OCI-LY3 (cell line): Measurements from ENCODE around the gene TMEM252.

ENCODE experiments used
- H2AFZ ChIP-seq: fragments of 200-600, 300-600 bp; shearing (Covaris generic); 2 replicates; pipeline ENCODE4 v1.6.0; 2014; ENCODE audit warnings: antibody characterized with exemption, low read depth, low read length
- H3K27ac ChIP-seq: fragments of 200-600, 300-600 bp; sonication (generic); 2 replicates; pipeline ENCODE4 v1.5.1; 2014; ENCODE audit warnings: mild to moderate bottlenecking, low read length, moderate library complexity, mixed read lengths
- H3K27me3 ChIP-seq: fragments of 200-600, 300-600 bp; sonication (generic); 2 replicates; pipeline ENCODE4 v1.6.1; 2014; ENCODE audit warnings: low read depth, low read length, mixed read lengths
- H3K36me3 ChIP-seq: fragments of 200-600, 300-600 bp; sonication (generic); replicated peaks from 2 replicates; pipeline ENCODE3; 2014; ENCODE audit warnings: low read depth, low read length, mixed read lengths
- H3K4me1 ChIP-seq: fragments of 300-600, 200-600 bp; sonication (generic); 2 replicates; pipeline ENCODE4 v1.6.1; 2014; ENCODE audit warnings: low read length, mixed read lengths
- H3K4me2 ChIP-seq: fragments of 200-600, 300-600 bp; sonication (generic); 2 replicates; pipeline ENCODE4 v1.6.1; 2014; ENCODE audit warnings: low read length, mixed read lengths
- H3K4me3 ChIP-seq: fragments of 300-600, 200-600 bp; sonication (generic); 2 replicates; pipeline ENCODE4 v1.5.1; 2014; ENCODE audit warnings: antibody characterized with exemption, mild to moderate bottlenecking, low read length, moderate library complexity
- H3K79me2 ChIP-seq: fragments of 300-600, 200-600 bp; shearing (Covaris generic); 2 replicates; pipeline ENCODE4 v1.6.1; 2014; ENCODE audit warnings: mild to moderate bottlenecking, low read length, mixed read lengths
- H3K9ac ChIP-seq: fragments of 300-600, 200-600 bp; shearing (Covaris generic); 2 replicates; pipeline ENCODE4 v1.6.0; 2014; ENCODE audit warnings: mild to moderate bottlenecking, low read length, moderate library complexity
- H3K9me3 ChIP-seq: fragments of 200-600, 300-600 bp; shearing (Covaris generic); 2 replicates; pipeline ENCODE4 v1.6.1; 2014; ENCODE audit warnings: low read length, mixed read lengths; ENCODE audit not compliant: insufficient read depth
- H4K20me1 ChIP-seq: fragments of 200-600, 300-600 bp; sonication (generic); 2 replicates; pipeline ENCODE4 v1.6.1; 2016; ENCODE audit warnings: low read length, mixed read lengths; ENCODE audit not compliant: insufficient read depth
- EZH2phosphoT487 ChIP-seq: fragments of 200-600 bp; shearing (Covaris generic); IDR thresholded peaks from 2 replicates; pipeline ENCODE4 v1.6.1; 2018; ENCODE audit warnings: antibody characterized with exemption, mixed run types, low read depth
- TF ChIP-seq, protein P1 (sequence below): fragments of 200-600, 300-600 bp; sonication (generic); IDR thresholded peaks from 2 replicates; pipeline ENCODE4 v1.5.1; 2014; ENCODE audit warnings: antibody characterized with exemption, low read length, low read depth

TMEM252 gene

DNA sequence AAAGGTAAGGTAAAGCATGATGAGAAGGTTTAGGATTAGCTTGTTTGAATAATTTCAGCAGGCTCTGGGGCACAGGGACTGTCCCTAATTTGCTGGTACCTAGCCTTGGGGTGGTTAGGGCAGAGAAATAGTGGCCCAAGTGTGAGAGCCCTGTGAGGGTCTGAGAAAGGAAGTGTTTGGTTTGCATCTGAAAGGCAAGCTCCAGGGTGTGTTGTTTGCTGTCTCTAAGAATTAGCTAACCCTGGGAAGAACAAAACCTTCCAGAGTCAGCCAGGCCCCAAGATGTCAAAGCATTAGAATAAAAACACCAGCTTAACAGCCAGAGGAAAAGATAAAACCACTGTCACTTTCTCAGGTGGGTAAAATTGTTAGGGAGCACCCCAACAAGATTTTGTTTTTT is 31.0 kb downstream of the TMEM252 start:
- TF ChIP-seq, protein P1, sequence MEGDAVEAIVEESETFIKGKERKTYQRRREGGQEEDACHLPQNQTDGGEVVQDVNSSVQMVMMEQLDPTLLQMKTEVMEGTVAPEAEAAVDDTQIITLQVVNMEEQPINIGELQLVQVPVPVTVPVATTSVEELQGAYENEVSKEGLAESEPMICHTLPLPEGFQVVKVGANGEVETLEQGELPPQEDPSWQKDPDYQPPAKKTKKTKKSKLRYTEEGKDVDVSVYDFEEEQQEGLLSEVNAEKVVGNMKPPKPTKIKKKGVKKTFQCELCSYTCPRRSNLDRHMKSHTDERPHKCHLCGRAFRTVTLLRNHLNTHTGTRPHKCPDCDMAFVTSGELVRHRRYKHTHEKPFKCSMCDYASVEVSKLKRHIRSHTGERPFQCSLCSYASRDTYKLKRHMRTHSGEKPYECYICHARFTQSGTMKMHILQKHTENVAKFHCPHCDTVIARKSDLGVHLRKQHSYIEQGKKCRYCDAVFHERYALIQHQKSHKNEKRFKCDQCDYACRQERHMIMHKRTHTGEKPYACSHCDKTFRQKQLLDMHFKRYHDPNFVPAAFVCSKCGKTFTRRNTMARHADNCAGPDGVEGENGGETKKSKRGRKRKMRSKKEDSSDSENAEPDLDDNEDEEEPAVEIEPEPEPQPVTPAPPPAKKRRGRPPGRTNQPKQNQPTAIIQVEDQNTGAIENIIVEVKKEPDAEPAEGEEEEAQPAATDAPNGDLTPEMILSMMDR: no peak
- TF ChIP-seq EZH2phosphoT487: no peak
- Histone ChIP-seq H3K4me1 (peaks cover 36% of the 10 kb centered on the region), H2AFZ (no peak overlapping the region), H3K9me3 (no peaks in the 10 kb centered on the region), H3K36me3 (no peaks in the 10 kb centered on the region), H4K20me1 (no peaks in the 10 kb centered on the region), H3K27me3 (no peaks in the 10 kb centered on the region), H3K9ac (no peak overlapping the region), H3K4me3 (no peak overlapping the region), H3K27ac (no peak overlapping the region), H3K4me2 (no peak overlapping the region), H3K79me2 (no peaks in the 10 kb centered on the region)

DNA sequence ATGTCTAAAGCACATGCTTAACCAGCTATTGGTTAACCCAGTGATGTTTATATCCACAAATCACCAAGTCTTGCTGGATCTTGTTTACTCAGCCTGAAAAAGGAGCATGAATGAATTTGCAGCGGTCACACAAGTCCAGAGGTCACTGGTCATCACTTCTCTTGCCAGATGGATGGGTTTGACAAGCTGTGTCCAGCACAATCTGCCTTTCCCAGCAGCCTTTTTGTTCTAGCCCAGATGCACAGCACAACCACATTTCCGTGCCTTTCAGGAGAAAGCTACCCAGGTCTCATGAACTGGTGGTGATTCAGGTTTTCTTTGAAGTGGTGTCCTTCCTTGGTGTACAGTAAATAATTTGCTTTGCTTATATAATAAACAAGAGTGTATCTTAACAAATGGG is 32.1 kb downstream of the TMEM252 start:
- Histone ChIP-seq H3K79me2 (no peaks in the 10 kb centered on the region), H3K4me1 (peaks cover 30% of the 10 kb centered on the region), H3K4me2 (no peak overlapping the region), H3K9ac (no peak overlapping the region), H4K20me1 (no peaks in the 10 kb centered on the region), H3K36me3 (no peaks in the 10 kb centered on the region), H3K4me3 (no peak overlapping the region), H3K9me3 (no peaks in the 10 kb centered on the region), H3K27ac (no peak overlapping the region), H3K27me3 (no peaks in the 10 kb centered on the region), H2AFZ (no peak overlapping the region)
- TF ChIP-seq, protein P1: no peak
- no peak for TF ChIP-seq EZH2phosphoT487

DNA sequence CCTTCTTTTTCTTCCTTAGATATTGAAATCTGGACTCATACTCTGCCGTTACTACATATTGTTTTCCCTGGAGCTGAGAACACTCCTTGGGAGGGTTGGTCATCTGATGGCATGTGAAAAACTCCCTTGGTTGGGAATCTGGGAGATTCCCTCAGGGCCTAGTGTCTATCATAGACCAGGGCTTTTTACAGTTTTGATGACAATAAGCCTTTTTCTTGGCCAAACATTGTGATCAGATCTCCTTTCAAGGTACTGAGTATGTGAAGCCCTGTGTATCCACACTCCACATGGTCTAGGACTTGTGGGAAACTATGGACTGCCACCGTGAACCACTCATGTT is 32.9 kb downstream of the TMEM252 start:
- peak overlapping the region; percentile 35 for H2AFZ ChIP-seq
- TF ChIP-seq EZH2phosphoT487: no peak
- TF ChIP-seq, protein P1: no peak
- peak overlapping the region; percentile 3; the same call in 1 of the 2 replicates for H3K4me2 ChIP-seq
- no peaks in the 10 kb centered on the region for H3K36me3 ChIP-seq
- no peaks in the 10 kb centered on the region for H3K27me3 ChIP-seq
- H3K4me3 ChIP-seq: no peak overlapping the region
- H3K79me2 ChIP-seq: no peaks in the 10 kb centered on the region
- no peaks in the 10 kb centered on the region for H4K20me1 ChIP-seq
- no peak overlapping the region for H3K9ac ChIP-seq
- H3K9me3 ChIP-seq: no peaks in the 10 kb centered on the region
- peaks cover 28% of the 10 kb centered on the region for H3K4me1 ChIP-seq
- H3K27ac ChIP-seq: no peak overlapping the region

DNA sequence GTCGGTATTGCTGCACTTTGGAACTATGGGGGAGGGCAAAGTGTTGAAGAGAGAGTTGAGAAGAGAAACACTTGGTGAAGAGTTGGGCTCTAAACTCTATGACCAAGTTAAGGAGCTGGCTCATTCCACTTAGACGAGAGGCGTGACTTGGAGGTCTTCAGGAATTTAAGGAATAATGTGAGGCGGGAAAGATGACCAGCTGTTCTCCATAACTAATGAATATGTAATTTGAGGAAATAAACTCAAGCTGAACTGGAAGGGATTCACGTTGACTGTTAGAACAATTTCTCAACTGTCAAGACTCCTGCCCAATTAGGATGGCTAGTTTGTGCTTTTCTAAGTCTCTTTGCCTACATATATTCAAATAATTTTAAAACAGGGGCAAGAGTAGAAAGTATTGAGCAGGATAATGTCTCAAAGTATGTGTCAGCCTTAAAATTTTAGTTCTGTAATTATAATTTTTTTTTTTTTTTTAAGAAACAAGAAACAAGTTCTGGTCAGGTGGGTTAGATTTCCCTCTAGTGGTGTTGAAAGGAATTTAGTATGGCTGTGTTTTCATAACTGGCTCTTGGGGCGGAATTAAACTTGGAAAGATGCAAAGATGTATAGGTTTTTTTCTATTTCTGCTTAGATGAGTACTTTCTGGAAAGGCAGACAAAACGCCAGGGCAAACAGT is 33.4 kb downstream of the TMEM252 start:
- no peaks in the 10 kb centered on the region for H4K20me1 ChIP-seq

More for the DNA sequence above, 33.4 kb downstream of the TMEM252 start:
- H3K27ac ChIP-seq: no peak overlapping the region
- H3K79me2 ChIP-seq: no peaks in the 10 kb centered on the region
- no peaks in the 10 kb centered on the region for H3K9me3 ChIP-seq
- H3K4me3 ChIP-seq: no peak overlapping the region
- peak overlapping the region; percentile 3; the same call in 1 of the 2 replicates for H3K4me2 ChIP-seq
- H3K4me1 ChIP-seq: peaks cover 28% of the 10 kb centered on the region
- H3K27me3 ChIP-seq: no peaks in the 10 kb centered on the region
- no peak overlapping the region for H3K9ac ChIP-seq
- no peaks in the 10 kb centered on the region for H3K36me3 ChIP-seq
- no peak for TF ChIP-seq EZH2phosphoT487
- TF ChIP-seq, protein P1: peak; percentile 65
- H2AFZ ChIP-seq: peak overlapping the region; percentile 35
